Ishikawa (cell line): ENCODE measurements around the gene KDM5B.
A peak's percentile ranks its signal among the peaks of the same experiment; 100 is the strongest.

ENCODE experiments used
- CREB1 ChIP-seq: IDR thresholded peaks from 2 replicates; pipeline ENCODE4 v1.6.1; 2012; ENCODE audit warnings: low read depth
- EP300 ChIP-seq: IDR thresholded peaks from 2 replicates; pipeline ENCODE4 v1.6.1; 2012; ENCODE audit warnings: borderline replicate concordance
- FOXM1 ChIP-seq: IDR thresholded peaks from 2 replicates; pipeline ENCODE4 v1.6.1; 2012; ENCODE audit warnings: low read depth, borderline replicate concordance
- MAX ChIP-seq: IDR thresholded peaks from 2 replicates; pipeline ENCODE4 v1.6.1; 2012
- NFIC ChIP-seq: IDR thresholded peaks from 2 replicates; pipeline ENCODE4 v1.6.1; 2012
- REST ChIP-seq: IDR thresholded peaks from 2 replicates; pipeline ENCODE4 v1.6.1; 2012; ENCODE audit warnings: low read depth, mild to moderate bottlenecking
- TAF1 ChIP-seq: IDR thresholded peaks from 2 replicates; pipeline ENCODE4 v1.6.1; 2012; ENCODE audit warnings: low read depth, mild to moderate bottlenecking
- TEAD4 ChIP-seq: IDR thresholded peaks from 2 replicates; pipeline ENCODE4 v1.6.1; 2012
- YY1 ChIP-seq: IDR thresholded peaks from 2 replicates; pipeline ENCODE4 v1.6.1; 2012; ENCODE audit warnings: low read depth
- ZBTB7A ChIP-seq: IDR thresholded peaks from 2 replicates; pipeline ENCODE4 v1.6.1; 2012; ENCODE audit warnings: low read depth

GRCh38 chr1:202802998-202803932, 5.0 kb downstream of the KDM5B start:
- TF ChIP-seq MAX, result no peak
- TF ChIP-seq NFIC, result no peak
- no peak for TF ChIP-seq REST
- TF ChIP-seq YY1, result no peak
- TF ChIP-seq CREB1, result no peak
- no peak for TF ChIP-seq FOXM1
- TF ChIP-seq ZBTB7A, result no peak
- no peak for TF ChIP-seq EP300
- no peak for TF ChIP-seq TAF1
- TF ChIP-seq TEAD4, result peak; percentile 29; the same call in 1 of the 2 replicates
